Panc1 (cell line): ENCODE results near the gene SRPK1. TPM values are rescaled to one million over a fixed set of nuclear protein-coding genes. Genes with fewer than 3 reads are reported as not detected.

ENCODE experiments used
- ATAC-seq: fragments of 200-7000 bp; cut with Tn5 transposase; 2 replicates; pipeline ENCODE4 v1.9.1; 2020; ENCODE audit warnings: mild to moderate bottlenecking, moderate library complexity
- BruUV-seq: library from RNA; stranded (reverse); fragments of 400-500 nt; replicated peaks from 2 replicates; lab custom pipeline; 2021; lab: Mats Ljungman, UMichigan
- CTCF ChIA-PET: fragments of 300-600 bp; sonication (Branson Sonifier 250); formaldehyde crosslinking; loops from one replicate; lab custom pipeline; 2022; ENCODE audit warnings: antibody characterized with exemption; lab: Charles Lee
- POLR2A ChIA-PET: fragments of 300-600 bp; sonication (Branson Sonifier 250); formaldehyde crosslinking; loops from one replicate; lab custom pipeline; 2022; ENCODE audit warnings: antibody characterized with exemption; lab: Charles Lee
- DNase-seq: peaks from one replicate; pipeline ENCODE4 v3.0.0-alpha.2; 2010; ENCODE audit warnings: low read depth, low spot score
- H3K27ac ChIP-seq: 2 replicates; pipeline ENCODE4 v1.5.1; 2011; ENCODE audit warnings: mild to moderate bottlenecking, low read length, inconsistent platforms
- H3K27me3 ChIP-seq: fragments of 200-500 bp; sonication (Bioruptor generic); 2 replicates; pipeline ENCODE4 v1.6.0; 2014; ENCODE audit warnings: low read length, inconsistent platforms; ENCODE audit not compliant: control insufficient read depth, insufficient read depth
- H3K36me3 ChIP-seq: fragments of 200-500 bp; sonication (Bioruptor generic); 2 replicates; pipeline ENCODE4 v1.5.1; 2014; ENCODE audit warnings: inconsistent platforms, mild to moderate bottlenecking, low read length, moderate library complexity; ENCODE audit not compliant: control insufficient read depth, insufficient read depth
- H3K4me1 ChIP-seq: 2 replicates; pipeline ENCODE4 v1.5.1; 2011; ENCODE audit warnings: inconsistent platforms, mild to moderate bottlenecking, low read length, moderate library complexity; ENCODE audit not compliant: control insufficient read depth, insufficient read depth
- H3K4me3 ChIP-seq, 2 experiments: 2 replicates each; pipeline ENCODE4 v1.5.1; 2011 to 2012; ENCODE audit warnings: low read depth in 2 of 2, low read length in 2 of 2, mild to moderate bottlenecking in 2 of 2, inconsistent platforms in 1 of 2, moderate library complexity in 1 of 2
- H3K9me3 ChIP-seq: fragments of 200-500 bp; sonication (Bioruptor generic); 2 replicates; pipeline ENCODE4 v1.5.1; 2014; ENCODE audit warnings: low read depth, mild to moderate bottlenecking, inconsistent platforms, low read length, moderate library complexity; ENCODE audit not compliant: control insufficient read depth, insufficient read depth
- CTCF ChIP-seq: fragments of 450-650 bp; IDR thresholded peaks from 2 replicates; pipeline ENCODE4 v1.5.1; 2017; ENCODE audit warnings: mild to moderate bottlenecking
- POLR2AphosphoS5 ChIP-seq: IDR thresholded peaks from 2 replicates; pipeline ENCODE4 v1.6.1; 2012; ENCODE audit warnings: mild to moderate bottlenecking, low read depth, low read length, moderate library complexity
- SIN3A ChIP-seq: IDR thresholded peaks from 2 replicates; pipeline ENCODE4 v1.6.1; 2012; ENCODE audit warnings: low read depth, mild to moderate bottlenecking, low read length, moderate library complexity, borderline replicate concordance; ENCODE audit not compliant: insufficient read depth
- TCF7L2 ChIP-seq: IDR thresholded peaks from 2 replicates; pipeline ENCODE4 v1.6.1; 2011; ENCODE audit warnings: mild to moderate bottlenecking, low read depth, low read length, inconsistent platforms
- in situ Hi-C: cut with HindIII; loops from 2 replicates; pipeline ENCODE4 v1.10.0; 2016; ENCODE audit warnings: low sequenced_read_pairs, low pct_unique_long_range_greater_than_20kb
- intact Hi-C: fragments of 100-400 bp; cut with micrococcal nuclease; formaldehyde crosslinking; loops from one replicate; pipeline ENCODE4 v1.10.0; 2022; ENCODE audit not compliant: unreplicated experiment
- total RNA-seq: library from RNA; stranded (reverse); gene quantifications from one replicate; pipeline ENCODE4 v1.2.1, GENCODE V29; 2021; ENCODE audit not compliant: unreplicated experiment
- TF ChIP-seq, protein P1 (sequence below), 2 experiments: IDR thresholded peaks; 2 replicates each; pipeline ENCODE4 v1.6.1; 2011 to 2012; ENCODE audit warnings: low read depth in 2 of 2, control low read depth in 1 of 2, low read length in 1 of 2, mild to moderate bottlenecking in 1 of 2, moderate library complexity in 1 of 2; ENCODE audit not compliant: insufficient read depth in 1 of 2

SRPK1 gene
- total RNA-seq, 1 experiment from 2014 or later = 68.3 TPM

- ATAC-seq (no peak), DNase-seq (no peak)
- intact Hi-C loops (no loop called here), in situ Hi-C loops (no loop called here)
- Histone ChIP-seq H3K4me1 (no peaks in the 10 kb centered on the region), H3K36me3 (peaks cover 8% of the 10 kb centered on the region), H3K27me3 (no peaks in the 10 kb centered on the region), H3K27ac (no peak overlapping the region), H3K9me3 (no peaks in the 10 kb centered on the region), H3K4me3 (no peak overlapping the region)
- no TSS peak for BruUV-seq
- ChIA-PET POLR2A (interaction anchor here (0.6 kb wide), 1 partner anchor 251 kb away, joined by 4 read pairs; no protein-coding TSS in a partner anchor), CTCF (no interaction called here)
- TF ChIP-seq POLR2AphosphoS5 (no peak), CTCF (no peak), TCF7L2 (no peak)
Measured at GRCh38 chr6:35829306-35829705, 91.6 kb downstream of the SRPK1 start.

GRCh38 chr6:35824552-35825192, 96.2 kb downstream of the SRPK1 start:
- BruUV-seq = no TSS peak
- H3K36me3 ChIP-seq = no peaks in the 10 kb centered on the region
- CTCF ChIA-PET = no interaction called here

GRCh38 chr6:35823601-35824000, 97.3 kb downstream of the SRPK1 start:
- no TSS peak for BruUV-seq
- ChIA-PET POLR2A (interaction anchor here (0.7 kb wide), 1 partner anchor 11 kb away, joined by 3 read pairs; no protein-coding TSS in a partner anchor), CTCF (no interaction called here)

More at GRCh38 chr6:35824552-35825192, 96.2 kb downstream of the SRPK1 start:
- no peak overlapping the region for H3K4me3 ChIP-seq
- no peaks in the 10 kb centered on the region for H3K27me3 ChIP-seq
- ATAC-seq (no peak), DNase-seq (no peak)
- in situ Hi-C loops = no loop called here
- H3K9me3 ChIP-seq = no peaks in the 10 kb centered on the region
- intact Hi-C loops = no loop called here
- H3K27ac ChIP-seq = no peak overlapping the region
- H3K4me1 ChIP-seq = no peaks in the 10 kb centered on the region
- POLR2A ChIA-PET = interaction anchor here (0.6 kb wide), 1 partner anchor 10 kb away, joined by 3 read pairs; no protein-coding TSS in a partner anchor
- TF ChIP-seq TCF7L2 = no peak
- TF ChIP-seq, protein P1, sequence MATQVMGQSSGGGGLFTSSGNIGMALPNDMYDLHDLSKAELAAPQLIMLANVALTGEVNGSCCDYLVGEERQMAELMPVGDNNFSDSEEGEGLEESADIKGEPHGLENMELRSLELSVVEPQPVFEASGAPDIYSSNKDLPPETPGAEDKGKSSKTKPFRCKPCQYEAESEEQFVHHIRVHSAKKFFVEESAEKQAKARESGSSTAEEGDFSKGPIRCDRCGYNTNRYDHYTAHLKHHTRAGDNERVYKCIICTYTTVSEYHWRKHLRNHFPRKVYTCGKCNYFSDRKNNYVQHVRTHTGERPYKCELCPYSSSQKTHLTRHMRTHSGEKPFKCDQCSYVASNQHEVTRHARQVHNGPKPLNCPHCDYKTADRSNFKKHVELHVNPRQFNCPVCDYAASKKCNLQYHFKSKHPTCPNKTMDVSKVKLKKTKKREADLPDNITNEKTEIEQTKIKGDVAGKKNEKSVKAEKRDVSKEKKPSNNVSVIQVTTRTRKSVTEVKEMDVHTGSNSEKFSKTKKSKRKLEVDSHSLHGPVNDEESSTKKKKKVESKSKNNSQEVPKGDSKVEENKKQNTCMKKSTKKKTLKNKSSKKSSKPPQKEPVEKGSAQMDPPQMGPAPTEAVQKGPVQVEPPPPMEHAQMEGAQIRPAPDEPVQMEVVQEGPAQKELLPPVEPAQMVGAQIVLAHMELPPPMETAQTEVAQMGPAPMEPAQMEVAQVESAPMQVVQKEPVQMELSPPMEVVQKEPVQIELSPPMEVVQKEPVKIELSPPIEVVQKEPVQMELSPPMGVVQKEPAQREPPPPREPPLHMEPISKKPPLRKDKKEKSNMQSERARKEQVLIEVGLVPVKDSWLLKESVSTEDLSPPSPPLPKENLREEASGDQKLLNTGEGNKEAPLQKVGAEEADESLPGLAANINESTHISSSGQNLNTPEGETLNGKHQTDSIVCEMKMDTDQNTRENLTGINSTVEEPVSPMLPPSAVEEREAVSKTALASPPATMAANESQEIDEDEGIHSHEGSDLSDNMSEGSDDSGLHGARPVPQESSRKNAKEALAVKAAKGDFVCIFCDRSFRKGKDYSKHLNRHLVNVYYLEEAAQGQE (IDR thresholded peaks at IDR 0.05; ENCODE audit: insufficient read depth in 1 of 2, low read depth in 2 of 2, low read length in 1 of 2) = no peak

More at GRCh38 chr6:35823601-35824000, 97.3 kb downstream of the SRPK1 start:
- no peak for TF ChIP-seq SIN3A
- TF ChIP-seq, protein P1 (IDR thresholded peaks at IDR 0.05; ENCODE audit: insufficient read depth in 1 of 2, low read depth in 2 of 2, low read length in 1 of 2) = no peak
- no peak for TF ChIP-seq TCF7L2
- H3K27ac ChIP-seq = no peak overlapping the region
- no peaks in the 10 kb centered on the region for H3K4me1 ChIP-seq
- no peaks in the 10 kb centered on the region for H3K36me3 ChIP-seq
- in situ Hi-C loops = no loop called here
- H3K9me3 ChIP-seq = no peaks in the 10 kb centered on the region
- DNase-seq (no peak), ATAC-seq (no peak)
- H3K4me3 ChIP-seq = no peak overlapping the region
- intact Hi-C loops = no loop called here
- H3K27me3 ChIP-seq = no peaks in the 10 kb centered on the region
